ENCODE measurements around the gene P2RX4. TPM values are rescaled to one million over a fixed set of nuclear protein-coding genes. Genes with fewer than 3 reads are reported as not detected.

Gene P2RX4
- total RNA-seq, 1 experiment from 2014 or later: 7.6 TPM

DNA sequence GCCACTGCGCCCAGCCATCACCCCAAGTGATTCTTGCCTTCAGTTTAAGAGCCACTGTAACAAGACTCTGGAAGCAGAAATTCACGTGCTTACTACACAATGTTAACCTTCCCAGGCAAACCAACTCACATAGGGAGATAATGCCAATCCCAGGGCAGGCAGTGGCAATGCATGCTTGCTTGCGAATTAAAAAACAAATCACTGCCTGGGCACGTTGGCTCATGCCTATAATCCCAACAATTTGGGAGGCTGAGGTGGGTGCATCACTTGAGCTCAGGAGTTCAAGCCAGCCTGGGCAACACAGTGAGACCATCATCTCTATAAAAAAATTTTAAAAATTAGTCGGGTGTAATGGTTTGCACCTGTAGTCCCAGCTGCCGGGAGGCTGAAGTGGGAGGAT is 37.8 kb upstream of the P2RX4 start:
- Histone ChIP-seq H3K9me3 (ENCODE audit: low read depth, low read length, poor library complexity, severe bottlenecking) (no peaks in the 10 kb centered on the region), H3K27ac (ENCODE audit: low read depth, low read length, poor library complexity, severe bottlenecking) (no peak overlapping the region), H3K27me3 (replicated peaks; ENCODE audit: insufficient read depth, low read depth, low read length, poor library complexity) (no peaks in the 10 kb centered on the region), H3K4me1 (ENCODE audit: insufficient read depth, low read length, poor library complexity, severe bottlenecking) (no peaks in the 10 kb centered on the region), H3K36me3 (ENCODE audit: insufficient read depth, low read length, poor library complexity, severe bottlenecking) (no peaks in the 10 kb centered on the region), H3K4me3 (ENCODE audit: low read depth, low read length, poor library complexity, severe bottlenecking) (no peak overlapping the region)
- BruUV-seq (replicated peaks): no TSS peak
- ChIA-PET POLR2A (ENCODE audit: low non-redundant PET) (no interaction called here), CTCF (no interaction called here)
- intact Hi-C loops (cut with micrococcal nuclease; ENCODE audit: unreplicated experiment): no loop called here
- no peak for TF ChIP-seq CTCF (conservative IDR thresholded peaks at IDR 0.05; ENCODE audit: low read depth, low read length)
- TF ChIP-seq EZH2 (IDR thresholded peaks at IDR 0.05; ENCODE audit: borderline replicate concordance, low read depth, low read length, poor library complexity, severe bottlenecking): no peak
- DNase-seq (ENCODE audit: low spot score): no peak

GRCh38 chr12:121175383-121176119 is 34.4 kb upstream of the P2RX4 start:
- ChIA-PET CTCF (no interaction called here), POLR2A (ENCODE audit: low non-redundant PET) (no interaction called here)
- BruUV-seq (replicated peaks): no TSS peak
- Histone ChIP-seq H3K9me3 (ENCODE audit: low read depth, low read length, poor library complexity, severe bottlenecking) (no peaks in the 10 kb centered on the region), H3K4me3 (ENCODE audit: low read depth, low read length, poor library complexity, severe bottlenecking) (no peak overlapping the region), H3K4me1 (ENCODE audit: insufficient read depth, low read length, poor library complexity, severe bottlenecking) (no peaks in the 10 kb centered on the region), H3K27me3 (replicated peaks; ENCODE audit: insufficient read depth, low read depth, low read length, poor library complexity) (no peaks in the 10 kb centered on the region), H3K27ac (ENCODE audit: low read depth, low read length, poor library complexity, severe bottlenecking) (no peak overlapping the region), H3K36me3 (ENCODE audit: insufficient read depth, low read length, poor library complexity, severe bottlenecking) (no peaks in the 10 kb centered on the region)
- TF ChIP-seq CTCF (conservative IDR thresholded peaks at IDR 0.05; ENCODE audit: low read depth, low read length) (no peak), EZH2 (IDR thresholded peaks at IDR 0.05; ENCODE audit: borderline replicate concordance, low read depth, low read length, poor library complexity, severe bottlenecking) (no peak)
- intact Hi-C loops (cut with micrococcal nuclease; ENCODE audit: unreplicated experiment): no loop called here
- no peak for DNase-seq (ENCODE audit: low spot score)

DNA sequence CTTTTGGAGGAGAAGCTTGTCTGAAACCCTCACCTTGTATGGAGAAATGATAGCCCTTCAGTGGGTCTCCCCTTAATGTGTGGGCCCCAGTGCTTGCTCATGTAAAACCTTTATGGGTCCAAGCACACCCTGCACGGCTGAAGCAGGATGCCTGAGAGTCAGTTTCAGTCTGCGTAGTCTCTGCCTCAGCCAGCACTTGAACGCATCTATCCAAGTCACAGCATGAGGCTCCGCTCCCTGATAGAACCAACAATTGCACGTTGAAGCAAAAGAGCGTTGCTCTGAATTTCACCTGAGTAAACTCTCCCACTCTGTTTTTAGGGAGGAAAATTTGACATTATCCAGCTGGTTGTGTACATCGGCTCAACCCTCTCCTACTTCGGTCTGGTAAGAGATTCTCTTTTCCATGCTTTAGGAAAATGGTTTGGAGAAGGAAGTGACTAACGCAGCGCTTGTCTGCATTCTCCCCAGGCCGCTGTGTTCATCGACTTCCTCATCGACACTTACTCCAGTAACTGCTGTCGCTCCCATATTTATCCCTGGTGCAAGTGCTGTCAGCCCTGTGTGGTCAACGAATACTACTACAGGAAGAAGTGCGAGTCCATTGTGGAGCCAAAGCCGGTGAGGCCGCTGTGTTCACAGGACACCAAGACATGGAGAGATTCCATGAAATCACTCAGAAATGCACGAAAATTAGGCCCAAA is 33.0 kb upstream of the P2RX4 start:
- CTCF ChIA-PET: no interaction called here

More for the DNA sequence above, 33.0 kb upstream of the P2RX4 start:
- intact Hi-C loops (cut with micrococcal nuclease; ENCODE audit: unreplicated experiment): no loop called here
- POLR2A ChIA-PET (ENCODE audit: low non-redundant PET): no interaction called here
- no TSS peak for BruUV-seq (replicated peaks)
- TF ChIP-seq EZH2 (IDR thresholded peaks at IDR 0.05; ENCODE audit: borderline replicate concordance, low read depth, low read length, poor library complexity, severe bottlenecking): no peak
- no peak for TF ChIP-seq CTCF (conservative IDR thresholded peaks at IDR 0.05; ENCODE audit: low read depth, low read length)
- H3K27me3 ChIP-seq (replicated peaks; ENCODE audit: insufficient read depth, low read depth, low read length, poor library complexity): no peaks in the 10 kb centered on the region
- H3K36me3 ChIP-seq (ENCODE audit: insufficient read depth, low read length, poor library complexity, severe bottlenecking): no peaks in the 10 kb centered on the region
- no peak overlapping the region for H3K27ac ChIP-seq (ENCODE audit: low read depth, low read length, poor library complexity, severe bottlenecking)
- H3K9me3 ChIP-seq (ENCODE audit: low read depth, low read length, poor library complexity, severe bottlenecking): no peaks in the 10 kb centered on the region
- no peak for DNase-seq (ENCODE audit: low spot score)
- H3K4me1 ChIP-seq (ENCODE audit: insufficient read depth, low read length, poor library complexity, severe bottlenecking): no peaks in the 10 kb centered on the region
- no peak overlapping the region for H3K4me3 ChIP-seq (ENCODE audit: low read depth, low read length, poor library complexity, severe bottlenecking)

All from A673 (cell line).